Measurements from ENCODE around the gene TGOLN2.

TGOLN2 gene

GRCh38 chr2:85307527-85307897 lies 20.3 kb downstream of the TGOLN2 start:
- no peak for DNase-seq

DNA sequence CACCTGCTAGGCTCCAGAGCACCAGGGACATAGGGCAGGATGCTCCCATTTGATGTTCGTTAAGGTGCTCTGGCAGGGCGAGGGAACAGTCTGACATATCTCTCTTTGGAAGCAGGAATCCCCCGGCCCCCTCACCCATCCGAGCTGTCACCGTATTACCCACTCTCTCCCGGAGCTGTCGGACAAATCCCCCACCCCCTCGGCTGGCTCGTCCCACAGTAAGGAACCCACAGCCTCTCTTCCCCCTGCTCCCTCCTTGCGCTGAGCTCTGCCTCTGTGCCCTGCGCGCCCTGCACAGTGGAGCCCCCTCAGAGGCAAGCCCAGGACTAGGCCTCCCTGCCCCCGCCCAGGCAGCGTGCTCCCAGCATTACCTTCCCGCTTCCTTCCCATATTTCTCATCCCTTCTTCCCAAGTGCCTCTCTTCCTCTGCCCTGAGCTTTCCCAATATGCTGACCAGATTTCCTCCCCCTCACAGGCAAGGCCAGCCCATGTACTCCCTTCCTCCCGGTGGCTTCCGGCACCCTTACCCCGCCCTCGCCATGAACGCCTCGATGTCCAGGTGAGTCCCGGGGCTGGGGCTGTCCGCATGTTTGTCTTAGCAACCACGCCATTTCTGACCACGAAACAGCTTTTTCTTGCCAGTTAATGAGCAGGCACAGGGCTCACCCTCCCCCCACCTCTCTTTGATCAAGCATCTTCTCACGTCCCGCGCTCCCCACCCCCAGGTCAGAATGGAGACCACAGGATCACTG lies 23.8 kb downstream of the TGOLN2 start:
- DNase-seq = no peak

- DNase-seq = no peak
Measured at GRCh38 chr2:85302121-85302520, 25.7 kb downstream of the TGOLN2 start.

- no peak for DNase-seq
Measured at GRCh38 chr2:85291425-85292023, 36.3 kb downstream of the TGOLN2 start.

DNA sequence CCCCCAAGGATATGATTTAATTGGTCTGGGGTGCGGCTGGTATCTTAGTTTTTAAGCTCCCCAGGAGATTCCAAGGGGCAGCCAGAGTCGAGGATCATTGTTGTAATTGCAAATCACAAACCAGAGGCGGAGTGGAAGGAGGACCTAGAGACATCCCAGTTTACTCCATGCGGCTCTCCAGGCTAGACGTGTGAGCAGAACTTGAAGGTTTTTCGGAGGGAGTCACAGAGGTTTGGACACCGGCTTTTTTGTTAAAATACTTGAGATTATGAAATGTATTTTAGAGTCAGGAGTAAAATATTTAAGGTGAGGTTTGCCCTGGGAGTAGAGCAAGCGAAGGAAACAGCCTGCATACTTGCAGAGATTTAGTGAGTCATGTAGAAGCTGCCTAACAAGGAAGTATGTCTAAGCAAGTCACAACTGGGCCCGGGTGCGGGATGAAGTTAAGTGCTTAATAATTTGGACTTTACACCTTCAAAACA lies 39.5 kb downstream of the TGOLN2 start:
- no peak for DNase-seq

DNA sequence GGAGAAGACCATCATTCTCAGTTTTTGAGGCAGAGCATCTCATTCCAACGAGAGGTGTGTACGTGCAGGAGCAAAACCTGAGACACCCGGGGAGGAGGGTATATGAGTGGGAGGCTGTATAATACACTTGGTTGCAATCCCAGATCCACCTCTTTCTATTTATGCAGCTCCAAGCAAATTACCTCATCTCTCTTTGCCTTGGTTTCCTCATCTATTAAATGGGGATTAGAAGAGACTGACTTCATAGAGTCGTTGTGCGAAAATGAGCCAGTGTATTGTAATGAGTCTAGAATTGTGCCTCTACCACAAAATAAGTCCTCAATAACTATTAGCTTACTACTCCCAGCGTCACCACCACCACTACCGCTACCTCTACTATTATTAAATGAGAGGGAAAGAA lies 40.1 kb downstream of the TGOLN2 start:
- DNase-seq = no peak

DNA sequence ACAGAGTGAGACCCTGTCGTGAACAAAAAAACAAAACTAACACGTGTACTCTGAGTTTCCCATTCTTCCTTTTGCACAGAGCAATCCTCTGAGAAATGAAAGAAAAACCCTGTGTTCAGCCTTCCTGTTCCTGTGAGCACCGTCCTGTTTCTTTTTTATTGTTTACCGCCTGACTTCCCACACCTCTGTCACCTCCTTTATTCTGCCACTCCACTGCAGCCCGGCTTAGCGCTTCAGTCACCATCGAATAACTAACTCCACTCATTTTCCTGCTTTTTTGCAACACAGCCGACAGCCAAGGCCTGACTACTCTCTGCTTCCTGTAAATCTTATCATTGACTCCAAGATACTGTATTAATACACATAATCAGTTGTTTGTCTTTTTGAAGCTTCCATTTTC lies 40.9 kb downstream of the TGOLN2 start:
- DNase-seq = no peak

DNA sequence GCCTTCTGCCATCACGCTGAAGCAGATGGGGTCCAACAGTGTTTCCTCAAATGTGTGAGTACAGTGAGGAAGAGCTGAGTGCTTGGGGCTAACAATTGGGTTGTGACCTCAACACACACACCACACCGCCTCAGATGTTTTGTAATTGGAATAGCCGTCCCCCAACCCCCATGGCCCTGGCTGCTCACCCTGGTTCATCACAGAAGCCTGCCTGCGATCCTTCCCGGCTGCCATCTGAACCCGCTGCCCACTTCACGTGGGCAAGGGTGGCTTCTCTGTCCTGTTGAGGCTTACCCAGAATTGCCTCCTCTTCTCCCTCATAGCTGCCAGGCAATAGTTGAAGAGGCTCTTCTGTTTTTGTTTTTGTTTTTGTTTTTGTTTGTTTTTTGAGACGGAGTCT lies 44.1 kb downstream of the TGOLN2 start:
- no peak for DNase-seq

DNA sequence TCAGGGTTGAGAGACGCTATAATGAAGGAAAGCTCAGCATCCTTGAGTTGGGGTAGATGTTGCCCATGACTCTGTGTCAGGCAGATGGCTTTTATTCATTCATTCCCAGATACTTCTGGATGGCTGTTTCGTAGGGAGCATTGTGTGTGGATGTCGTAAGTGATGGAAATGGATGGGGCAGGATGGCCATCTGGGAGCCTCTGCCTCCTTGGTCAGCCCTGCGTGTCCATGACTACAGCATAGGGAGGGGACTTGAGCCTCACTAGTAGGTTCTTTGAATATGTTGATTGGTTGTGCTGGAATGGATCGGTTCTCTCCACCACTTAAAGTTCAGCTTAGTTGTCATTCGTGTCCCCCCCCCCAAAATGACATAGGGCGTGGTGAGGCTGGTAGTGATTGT lies 44.9 kb downstream of the TGOLN2 start:
- no peak for DNase-seq

DNA sequence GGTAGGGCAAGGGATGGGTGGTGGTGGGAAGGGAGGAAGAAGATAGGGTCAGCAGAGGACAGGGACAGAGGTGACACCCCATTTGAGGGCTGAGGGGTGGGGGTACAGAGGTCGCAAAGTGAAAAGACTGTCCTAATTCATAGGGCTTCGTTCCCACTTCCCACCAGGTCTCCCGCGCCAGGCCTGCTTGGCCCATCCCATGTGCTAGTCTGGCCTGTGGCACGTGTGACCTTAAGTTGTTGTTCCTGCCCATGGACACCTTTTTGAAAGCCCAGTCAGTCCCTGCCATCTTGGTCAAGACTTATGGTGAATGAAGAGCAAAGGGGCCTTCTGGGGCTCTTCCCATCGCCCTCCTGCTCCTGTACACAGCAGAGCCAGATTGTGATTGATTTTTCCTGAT lies 46.2 kb downstream of the TGOLN2 start:
- DNase-seq = no peak

- no peak for DNase-seq
Measured at GRCh38 chr2:85278361-85278760, 49.4 kb downstream of the TGOLN2 start.

DNA sequence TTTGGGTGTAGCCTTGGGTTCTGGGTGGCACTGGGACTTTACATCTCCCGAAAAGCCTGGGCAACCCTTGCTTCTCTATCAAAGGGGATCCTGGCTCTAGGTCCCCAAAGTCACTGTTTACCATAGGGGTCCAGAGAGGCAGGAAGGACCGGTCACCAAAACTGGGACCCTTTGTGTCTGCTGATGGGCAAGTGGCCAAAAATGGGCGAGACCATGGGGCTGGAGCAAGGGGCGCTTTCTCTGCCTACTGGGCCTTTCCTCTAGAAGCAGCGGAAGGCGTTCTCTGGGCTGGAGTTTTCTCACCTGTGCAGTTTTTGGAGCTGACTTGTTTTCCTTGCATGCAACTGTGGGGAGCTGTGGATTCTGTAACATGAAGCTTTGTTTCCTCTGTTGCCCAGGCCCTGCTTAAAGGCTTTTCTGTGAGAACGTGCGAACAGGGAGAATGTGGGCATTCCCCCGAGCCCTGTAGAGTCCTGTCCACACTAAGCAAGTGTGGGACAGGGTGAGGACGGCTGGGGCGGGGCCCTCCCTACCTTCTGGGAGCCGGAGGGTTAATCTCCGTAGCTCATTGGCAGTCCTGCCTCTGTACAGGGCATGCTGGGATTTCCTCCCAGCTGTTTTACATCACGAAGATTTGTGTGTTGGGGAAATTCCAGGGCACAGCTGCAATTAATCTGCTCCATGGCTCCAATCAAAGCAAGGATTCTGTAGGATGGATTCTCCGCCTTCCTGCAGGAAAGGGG lies 50.2 kb downstream of the TGOLN2 start:
- DNase-seq = no peak

- no peak for DNase-seq
Measured at GRCh38 chr2:85276571-85277118, 51.1 kb downstream of the TGOLN2 start.

- DNase-seq = no peak
Measured at GRCh38 chr2:85275984-85276540, 51.7 kb downstream of the TGOLN2 start.

- DNase-seq = no peak
Measured at GRCh38 chr2:85273738-85274731, 53.8 kb downstream of the TGOLN2 start.

DNA sequence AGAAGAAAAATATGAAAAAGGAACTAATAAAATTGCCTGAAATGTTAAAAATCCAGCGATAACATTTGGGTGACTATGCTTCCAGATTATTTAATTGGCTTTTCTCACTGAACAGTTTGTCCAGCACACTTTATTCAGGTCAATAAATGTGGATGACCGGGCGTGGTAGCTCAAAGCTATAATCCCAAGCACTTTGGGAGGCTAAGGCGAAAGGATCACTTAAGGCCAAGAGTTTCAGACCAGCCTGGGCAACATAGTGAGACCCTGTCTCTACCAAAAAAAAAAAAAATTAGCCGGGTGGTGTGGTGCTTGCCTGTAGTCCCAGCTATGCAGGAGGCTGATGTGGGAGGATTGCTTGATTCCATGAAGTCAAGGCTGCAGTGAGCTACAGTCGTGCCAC lies 55.4 kb downstream of the TGOLN2 start:
- no peak for DNase-seq

DNA sequence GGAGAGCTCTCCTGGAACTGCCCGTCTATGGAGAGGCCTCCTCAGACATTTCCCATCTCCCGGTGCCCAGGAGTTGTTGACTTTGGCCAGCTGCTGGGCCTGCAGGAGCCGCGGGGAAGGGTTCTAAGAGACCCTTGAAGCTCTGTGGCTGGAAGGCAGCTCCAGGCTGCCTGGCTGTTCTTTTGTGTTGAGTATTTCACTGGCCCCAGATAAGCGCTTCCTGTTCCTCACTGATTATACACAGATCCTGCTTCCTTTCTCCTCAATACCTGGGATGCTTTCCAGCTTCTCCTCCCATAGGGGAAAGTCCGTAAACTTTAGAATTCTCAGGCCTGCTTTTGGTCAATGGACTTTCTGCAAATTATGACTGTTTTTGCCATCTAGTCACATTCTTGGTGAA lies 57.8 kb downstream of the TGOLN2 start:
- no peak for DNase-seq
